ENCODE results near the gene USP33.
"Not testable (repeated sequence)": the region's sequence is repeated elsewhere in the genome, so short reads cannot be mapped to it uniquely, and the experiment has no call there.

USP33 gene

GRCh38 chr1:77668924-77669449, 90.7 kb downstream of the USP33 start:
- no peak for DNase-seq

GRCh38 chr1:77664939-77665516, 94.6 kb downstream of the USP33 start:
- DNase-seq, result no peak

- DNase-seq, result no peak
These were observed 98.0 kb downstream of the USP33 start for GRCh38 chr1:77661696-77662095.

- no peak for DNase-seq
These were observed 99.6 kb downstream of the USP33 start for GRCh38 chr1:77659879-77660593.

- no peak for DNase-seq
These were observed 101.4 kb downstream of the USP33 start for GRCh38 chr1:77658271-77658670.

- peak; percentile 84 for DNase-seq
These were observed 104.1 kb downstream of the USP33 start for GRCh38 chr1:77655431-77655974.

GRCh38 chr1:77652970-77653516, 106.6 kb downstream of the USP33 start:
- DNase-seq, result no peak

- no peak for DNase-seq
These were observed 107.4 kb downstream of the USP33 start for GRCh38 chr1:77652268-77652667.

GRCh38 chr1:77649127-77649526, 110.5 kb downstream of the USP33 start:
- no peak for DNase-seq

- DNase-seq, result not testable (repeated sequence)
These were observed 113.4 kb downstream of the USP33 start for GRCh38 chr1:77646224-77646623.

Measured in NCI-H146 (cell line).